ENCODE results near the gene ERC1. TPM values are rescaled to one million over a fixed set of nuclear protein-coding genes. Genes with fewer than 3 reads are reported as not detected.
A peak's percentile ranks its signal among the peaks of the same experiment; 100 is the strongest.

The ERC1 gene
- total RNA-seq, 6 experiments from 2014 or later, result 44.1 to 48.9 (median 47.9) TPM

DNA sequence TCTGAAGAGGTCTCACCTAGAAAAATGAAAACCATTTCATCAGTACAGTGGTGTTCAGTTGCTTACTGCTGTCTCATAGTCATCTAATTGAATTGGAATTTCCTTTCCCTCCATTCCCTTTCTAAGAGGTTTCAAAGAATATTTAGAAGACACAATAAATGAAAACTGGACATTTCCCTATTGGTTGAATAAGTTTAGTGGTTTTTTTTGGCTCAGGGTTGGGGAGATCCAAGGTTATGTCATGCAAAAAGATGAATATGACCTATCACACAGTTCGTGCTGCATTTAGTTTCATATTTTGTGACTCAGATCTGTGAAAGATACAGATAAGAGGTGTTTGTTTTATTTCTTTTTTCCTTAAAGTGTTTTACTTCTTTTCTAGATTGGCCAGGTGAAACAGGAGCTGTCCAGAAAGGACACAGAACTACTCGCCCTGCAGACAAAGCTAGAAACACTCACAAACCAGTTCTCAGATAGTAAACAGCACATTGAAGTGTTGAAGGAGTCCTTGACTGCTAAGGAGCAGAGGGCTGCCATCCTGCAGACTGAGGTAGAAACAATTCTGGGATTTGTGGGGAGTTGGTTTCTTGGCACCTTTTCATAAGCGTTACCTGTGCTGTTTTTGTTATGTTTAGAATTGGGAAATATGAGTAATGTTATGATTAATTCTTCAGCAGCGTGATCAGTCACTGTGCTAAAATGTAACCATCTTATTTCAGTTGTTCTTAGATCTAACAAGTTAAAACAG lies 124.6 kb downstream of the ERC1 start:
- no peak for TF ChIP-seq CTCF (IDR thresholded peaks at IDR 0.05)
- H3K4me1 Mint-ChIP-seq (ENCODE audit: low read depth), result peaks cover 40% of the 10 kb centered on the region
- no peaks in the 10 kb centered on the region for H3K9me3 Mint-ChIP-seq
- peak overlapping the region; percentile 81 for H3K27ac Mint-ChIP-seq
- DNase-seq, result peak; percentile 53
- peaks cover 10% of the 10 kb centered on the region for H3K36me3 Mint-ChIP-seq (ENCODE audit: low read depth)
- H3K4me3 Mint-ChIP-seq, result peak overlapping the region; percentile 77
- peaks cover 3% of the 10 kb centered on the region for H3K27me3 Mint-ChIP-seq (ENCODE audit: insufficient read depth)

DNA sequence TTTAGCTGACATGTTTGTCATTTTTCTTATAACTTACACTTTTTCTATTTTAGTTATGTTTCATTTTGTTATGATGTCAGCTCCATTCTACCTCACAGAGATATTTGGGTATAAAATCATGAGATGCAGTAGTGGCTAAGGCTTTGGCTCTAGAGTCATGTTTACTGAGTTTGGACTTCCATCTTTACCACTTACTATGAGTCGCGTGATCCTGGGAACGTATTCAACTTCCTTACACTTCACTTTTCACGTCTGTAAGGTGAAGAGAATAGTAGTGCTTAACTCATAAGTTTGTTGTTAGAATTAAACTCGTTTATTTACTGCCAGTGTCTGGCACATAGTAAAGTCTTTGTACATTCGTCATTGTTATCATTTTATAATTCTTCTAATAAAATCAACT lies 126.3 kb downstream of the ERC1 start:
- Mint-ChIP-seq H3K36me3 (ENCODE audit: low read depth) (peaks cover 6% of the 10 kb centered on the region; the same call in 1 of the 2 replicates), H3K27ac (no peak overlapping the region), H3K9me3 (no peaks in the 10 kb centered on the region), H3K4me1 (ENCODE audit: low read depth) (peaks cover 40% of the 10 kb centered on the region), H3K27me3 (ENCODE audit: insufficient read depth) (no peaks in the 10 kb centered on the region; the same call in 1 of the 2 replicates), H3K4me3 (no peak overlapping the region)
- DNase-seq, result no peak
- no peak for TF ChIP-seq CTCF (IDR thresholded peaks at IDR 0.05)

GRCh38 chr12:1117970-1118563 lies 127.0 kb downstream of the ERC1 start:
- no peak overlapping the region for H3K4me3 Mint-ChIP-seq
- no peak overlapping the region for H3K27ac Mint-ChIP-seq
- H3K36me3 Mint-ChIP-seq (ENCODE audit: low read depth), result peaks cover 4% of the 10 kb centered on the region; the same call in 1 of the 2 replicates
- peak; percentile 52 for DNase-seq
- peaks cover 46% of the 10 kb centered on the region for H3K4me1 Mint-ChIP-seq (ENCODE audit: low read depth)
- H3K9me3 Mint-ChIP-seq, result no peaks in the 10 kb centered on the region
- TF ChIP-seq CTCF (IDR thresholded peaks at IDR 0.05), result peak; percentile 98
- H3K27me3 Mint-ChIP-seq (ENCODE audit: insufficient read depth), result no peaks in the 10 kb centered on the region; the same call in 1 of the 2 replicates

DNA sequence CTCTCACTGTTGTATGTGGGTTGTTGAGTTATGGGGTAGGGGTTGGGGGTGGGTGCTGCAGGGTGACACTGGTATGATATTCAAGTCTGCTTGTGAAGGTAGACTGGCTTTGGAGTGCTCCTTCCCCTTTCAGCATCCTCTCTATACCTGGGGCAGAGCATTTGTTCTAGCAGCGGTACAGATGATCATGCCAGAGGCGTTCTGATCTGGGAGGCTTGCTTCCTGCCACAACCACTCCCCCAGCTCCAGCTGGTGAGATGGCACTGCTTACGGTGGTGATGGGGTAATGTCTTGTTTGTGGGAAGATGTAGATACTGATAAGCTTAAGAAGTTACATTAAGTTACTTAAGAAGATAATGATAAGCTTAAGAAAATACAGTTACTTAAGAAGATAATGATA lies 131.8 kb downstream of the ERC1 start:
- no peak for TF ChIP-seq CTCF (IDR thresholded peaks at IDR 0.05)
- Mint-ChIP-seq H3K4me3 (no peak overlapping the region), H3K27me3 (ENCODE audit: insufficient read depth) (peaks cover 2% of the 10 kb centered on the region; the same call in 1 of the 2 replicates), H3K4me1 (ENCODE audit: low read depth) (peaks cover 10% of the 10 kb centered on the region), H3K9me3 (no peaks in the 10 kb centered on the region), H3K27ac (no peak overlapping the region), H3K36me3 (ENCODE audit: low read depth) (peaks cover 4% of the 10 kb centered on the region; the same call in 1 of the 2 replicates)
- no peak for DNase-seq

GRCh38 chr12:1126091-1126490 lies 135.1 kb downstream of the ERC1 start:
- Mint-ChIP-seq H3K36me3 (ENCODE audit: low read depth) (peaks cover 13% of the 10 kb centered on the region), H3K4me1 (ENCODE audit: low read depth) (peaks cover 29% of the 10 kb centered on the region), H3K4me3 (no peak overlapping the region), H3K9me3 (no peaks in the 10 kb centered on the region), H3K27ac (no peak overlapping the region), H3K27me3 (ENCODE audit: insufficient read depth) (peaks cover 2% of the 10 kb centered on the region; the same call in 1 of the 2 replicates)
- no peak for DNase-seq
- TF ChIP-seq CTCF (IDR thresholded peaks at IDR 0.05), result no peak

Data from HFFc6 (cell line).